Endodermal cell (in vitro differentiated cells): Measurements from ENCODE around the gene TCP10L. TPM values are rescaled to one million over a fixed set of nuclear protein-coding genes. Genes with fewer than 3 reads are reported as not detected.
A peak's percentile ranks its signal among the peaks of the same experiment; 100 is the strongest.
"Not testable (repeated sequence)": the region's sequence is repeated elsewhere in the genome, so short reads cannot be mapped to it uniquely, and the experiment has no call there.

ENCODE experiments used
- DNase-seq: peaks from one replicate; pipeline ENCODE4 v3.0.0-alpha.2; 2017
- H3K27ac ChIP-seq: 2 replicates; pipeline ENCODE4 v1.5.1; 2013; ENCODE audit warnings: mild to moderate bottlenecking, low read depth, low read length, moderate library complexity
- H3K27me3 ChIP-seq: 2 replicates; pipeline ENCODE4 v1.6.1; 2013; ENCODE audit warnings: mild to moderate bottlenecking, low read length, moderate library complexity; ENCODE audit not compliant: insufficient read depth, control insufficient read depth, poor library complexity, severe bottlenecking
- H3K36me3 ChIP-seq: 2 replicates; pipeline ENCODE4 v1.7.0; 2013; ENCODE audit warnings: mild to moderate bottlenecking, low read length, moderate library complexity; ENCODE audit not compliant: control insufficient read depth, insufficient read depth
- H3K4me1 ChIP-seq: one replicate; pipeline ENCODE4 v1.7.0; 2013; ENCODE audit warnings: low read length; ENCODE audit not compliant: control insufficient read depth, insufficient read depth
- H3K4me3 ChIP-seq: 2 replicates; pipeline ENCODE4 v1.5.1; 2013; ENCODE audit warnings: mild to moderate bottlenecking, low read length, moderate library complexity
- H3K9ac ChIP-seq: 2 replicates; pipeline ENCODE4 v1.6.1; 2013; ENCODE audit warnings: mild to moderate bottlenecking, low read length, moderate library complexity; ENCODE audit not compliant: poor library complexity, severe bottlenecking; ENCODE audit errors: extremely low read depth
- H3K9me3 ChIP-seq: 2 replicates; pipeline ENCODE4 v1.6.1; 2013; ENCODE audit warnings: mild to moderate bottlenecking, low read length, moderate library complexity; ENCODE audit not compliant: control insufficient read depth
- H3K27ac Mint-ChIP-seq: 2 replicates; pipeline ENCODE4 v1.8.0; 2020; ENCODE audit warnings: mixed read lengths
- H3K27me3 Mint-ChIP-seq: 2 replicates; pipeline ENCODE4 v1.8.0; 2021; ENCODE audit warnings: mild to moderate bottlenecking, mixed read lengths; ENCODE audit not compliant: insufficient read depth
- H3K36me3 Mint-ChIP-seq: 2 replicates; pipeline ENCODE4 v1.8.0; 2020; ENCODE audit warnings: low read depth, mixed read lengths
- H3K4me1 Mint-ChIP-seq: 2 replicates; pipeline ENCODE4 v1.8.0; 2020; ENCODE audit warnings: mixed read lengths
- H3K4me3 Mint-ChIP-seq: 2 replicates; pipeline ENCODE4 v1.8.0; 2020; ENCODE audit warnings: mild to moderate bottlenecking, moderate library complexity, mixed read lengths
- H3K9me3 Mint-ChIP-seq: 2 replicates; pipeline ENCODE4 v1.8.0; 2020; ENCODE audit warnings: mild to moderate bottlenecking, mixed read lengths
- WGBS, 2 experiments: methylation state at CpG; one replicate each; pipeline versions ENCODE4 v1.1.5 to v1.1.7; 2013; ENCODE audit warnings: missing lambda C conversion rate in 2 of 2, mixed read lengths in 1 of 2; ENCODE audit not compliant: insufficient coverage in 1 of 2, insufficient read length in 1 of 2; 5-methylcytosine and 5-hydroxymethylcytosine counted together
- total RNA-seq, 2 donors: library from RNA; stranded (reverse); fragmentation: NEBNext Ultra II Directional in 1 of 2; extraction: Animal tissue kit (Norgen Biotek cat#: 25700) in 1 of 2; gene quantifications; 2 replicates in 1 of 2; 3 replicates in 1 of 2; pipeline ENCODE4 v1.2.1, GENCODE V29; 2021
- TF ChIP-seq, protein P1 (sequence below): fragments of 200-600 bp; sonication (generic); conservative IDR thresholded peaks from 2 replicates; pipeline ENCODE4 v1.5.0; 2021; ENCODE audit warnings: antibody characterized with exemption, mild to moderate bottlenecking

The TCP10L gene
- total RNA-seq, 2 donors from 2014 or later = 0.95 to 1.4 TPM

DNA sequence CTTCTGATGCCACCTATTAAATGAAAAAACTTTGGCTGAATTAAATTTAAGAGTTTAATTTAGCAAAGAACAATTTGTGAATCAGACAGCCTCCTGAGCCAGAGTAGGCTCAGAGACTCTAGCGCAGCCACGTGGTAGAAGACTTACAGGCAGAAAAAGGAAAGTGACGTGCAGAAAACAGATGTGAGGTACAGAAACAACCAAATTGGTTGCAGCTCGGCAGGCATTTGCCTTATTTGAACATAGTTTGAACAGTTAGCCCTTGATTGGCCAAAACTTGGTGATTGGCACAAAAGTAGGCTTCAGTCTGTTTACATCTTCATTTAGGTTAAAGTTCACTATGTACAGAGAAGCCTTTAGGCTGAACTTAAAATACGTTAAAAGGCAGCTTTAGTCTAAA, 22.9 kb downstream of the TCP10L start:
- Histone ChIP-seq H3K36me3 (no peaks in the 10 kb centered on the region), H3K4me3 (no peak overlapping the region), H3K9me3 (peaks cover 13% of the 10 kb centered on the region), H3K4me1 (no peaks in the 10 kb centered on the region), H3K27me3 (no peaks in the 10 kb centered on the region), H3K9ac (no peak overlapping the region), H3K27ac (no peak overlapping the region)
- no peaks in the 10 kb centered on the region for H3K27me3 Mint-ChIP-seq
- 28 to 44% methylated on average over 4 to 5 of the region's 5 CpGs for WGBS, 2 experiments
- peak; percentile 69 for DNase-seq
- H3K9me3 Mint-ChIP-seq = peaks cover 15% of the 10 kb centered on the region
- peaks cover 19% of the 10 kb centered on the region for H3K4me1 Mint-ChIP-seq
- no peaks in the 10 kb centered on the region for H3K36me3 Mint-ChIP-seq
- TF ChIP-seq, protein P1, sequence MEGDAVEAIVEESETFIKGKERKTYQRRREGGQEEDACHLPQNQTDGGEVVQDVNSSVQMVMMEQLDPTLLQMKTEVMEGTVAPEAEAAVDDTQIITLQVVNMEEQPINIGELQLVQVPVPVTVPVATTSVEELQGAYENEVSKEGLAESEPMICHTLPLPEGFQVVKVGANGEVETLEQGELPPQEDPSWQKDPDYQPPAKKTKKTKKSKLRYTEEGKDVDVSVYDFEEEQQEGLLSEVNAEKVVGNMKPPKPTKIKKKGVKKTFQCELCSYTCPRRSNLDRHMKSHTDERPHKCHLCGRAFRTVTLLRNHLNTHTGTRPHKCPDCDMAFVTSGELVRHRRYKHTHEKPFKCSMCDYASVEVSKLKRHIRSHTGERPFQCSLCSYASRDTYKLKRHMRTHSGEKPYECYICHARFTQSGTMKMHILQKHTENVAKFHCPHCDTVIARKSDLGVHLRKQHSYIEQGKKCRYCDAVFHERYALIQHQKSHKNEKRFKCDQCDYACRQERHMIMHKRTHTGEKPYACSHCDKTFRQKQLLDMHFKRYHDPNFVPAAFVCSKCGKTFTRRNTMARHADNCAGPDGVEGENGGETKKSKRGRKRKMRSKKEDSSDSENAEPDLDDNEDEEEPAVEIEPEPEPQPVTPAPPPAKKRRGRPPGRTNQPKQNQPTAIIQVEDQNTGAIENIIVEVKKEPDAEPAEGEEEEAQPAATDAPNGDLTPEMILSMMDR = peak; percentile 67
- H3K27ac Mint-ChIP-seq = no peak overlapping the region
- H3K4me3 Mint-ChIP-seq = no peak overlapping the region

DNA sequence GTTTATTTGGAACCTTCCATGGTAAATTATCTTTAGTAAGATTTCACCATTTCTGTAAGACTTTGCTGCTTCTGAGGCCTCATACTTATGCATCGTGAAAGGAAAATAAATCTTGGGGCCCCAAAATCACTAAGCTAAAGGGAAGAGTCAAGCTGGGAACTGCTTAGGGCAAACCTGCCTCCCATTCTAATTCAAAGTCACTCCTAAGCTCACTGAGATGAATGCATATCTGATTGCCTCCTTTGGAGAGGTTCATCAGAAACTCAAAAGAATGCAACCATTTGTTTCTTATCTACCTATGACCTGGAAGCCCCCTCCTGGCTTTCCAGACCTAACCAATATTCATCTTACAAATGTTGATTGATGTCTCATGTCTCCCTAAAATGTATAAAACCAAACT, 23.8 kb downstream of the TCP10L start:
- WGBS, 2 experiments = 0% methylated on average over 1 of the region's 1 CpG; no CpG with 5 or more reads in 1 of the 2 experiments
- H3K9ac ChIP-seq, DNase-seq, H3K4me3 ChIP-seq, H3K27me3 ChIP-seq, H3K27me3 Mint-ChIP-seq, H3K36me3 ChIP-seq, H3K4me1 ChIP-seq, H3K36me3 Mint-ChIP-seq, H3K27ac ChIP-seq, H3K4me3 Mint-ChIP-seq: not testable (repeated sequence)
- Mint-ChIP-seq H3K4me1 (peaks cover 19% of the 10 kb centered on the region), H3K27ac (peak overlapping the region; percentile 53), H3K9me3 (peaks cover 15% of the 10 kb centered on the region)
- H3K9me3 ChIP-seq = peaks cover 13% of the 10 kb centered on the region

DNA sequence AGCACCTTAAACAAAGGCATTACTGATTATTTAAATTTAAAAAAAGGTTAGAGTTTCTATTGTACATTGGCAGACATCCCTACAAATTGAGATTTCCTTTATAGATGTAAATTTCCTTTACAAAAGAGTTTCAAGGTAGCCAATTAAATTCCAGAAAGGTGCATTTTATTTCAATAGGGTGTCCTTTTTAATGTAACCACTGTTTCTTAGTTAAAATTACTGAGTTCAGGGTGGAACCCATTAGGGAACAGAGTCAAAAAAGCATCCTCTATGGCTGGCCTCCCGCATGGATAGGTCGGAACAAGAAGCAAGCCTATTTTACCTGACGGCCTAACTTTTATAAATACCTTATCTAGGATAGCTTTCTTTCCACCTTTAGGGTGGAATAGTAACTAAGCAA, 24.4 kb downstream of the TCP10L start:
- Histone ChIP-seq H3K27me3 (no peaks in the 10 kb centered on the region), H3K36me3 (no peaks in the 10 kb centered on the region), H3K9me3 (peaks cover 13% of the 10 kb centered on the region), H3K4me1 (no peaks in the 10 kb centered on the region), H3K4me3 (no peak overlapping the region), H3K9ac (no peak overlapping the region), H3K27ac (no peak overlapping the region)
- TF ChIP-seq, protein P1 = no peak
- H3K27ac Mint-ChIP-seq = no peak overlapping the region
- H3K4me1 Mint-ChIP-seq = peaks cover 19% of the 10 kb centered on the region
- H3K4me3 Mint-ChIP-seq = no peak overlapping the region
- no peak for DNase-seq
- no peaks in the 10 kb centered on the region for H3K36me3 Mint-ChIP-seq
- no peaks in the 10 kb centered on the region for H3K27me3 Mint-ChIP-seq
- 37% methylated on average over 3 of the region's 3 CpGs; no CpG with 5 or more reads in 1 of the 2 experiments for WGBS, 2 experiments
- peaks cover 15% of the 10 kb centered on the region for H3K9me3 Mint-ChIP-seq

DNA sequence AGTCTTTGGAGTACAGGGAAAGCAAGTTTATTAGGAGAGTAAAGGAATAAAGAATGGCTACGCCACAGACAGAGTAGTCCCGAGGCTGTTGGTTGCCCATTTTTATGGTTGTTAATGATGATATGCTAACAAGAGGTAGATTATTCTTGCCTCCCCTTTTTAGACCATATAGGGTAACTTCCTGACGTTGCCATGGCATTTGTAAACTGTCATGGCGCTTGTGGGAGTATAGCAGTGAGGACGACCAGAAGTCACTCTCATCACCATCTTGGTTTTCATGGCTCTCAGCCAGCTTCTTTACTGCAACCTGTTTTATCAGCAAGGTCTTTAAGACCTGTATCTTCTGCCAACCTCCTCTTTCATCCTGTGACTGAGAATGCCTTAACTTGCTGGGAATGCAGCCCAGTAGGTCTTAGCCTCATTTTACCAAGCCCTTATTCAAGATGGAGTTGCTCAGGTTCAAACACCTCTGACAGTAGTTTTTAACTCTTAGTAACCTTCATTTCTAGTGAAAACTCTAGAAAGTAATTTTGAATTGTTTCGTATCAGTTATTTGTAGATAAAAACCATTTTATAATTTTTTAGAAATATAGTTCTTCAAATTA, 26.2 kb downstream of the TCP10L start:
- H3K4me1 Mint-ChIP-seq = peaks cover 19% of the 10 kb centered on the region
- no peaks in the 10 kb centered on the region for H3K9me3 Mint-ChIP-seq
- no peaks in the 10 kb centered on the region for H3K27me3 Mint-ChIP-seq
- DNase-seq = peak; percentile 24
- no peak overlapping the region for H3K4me3 Mint-ChIP-seq
- WGBS, 2 experiments = 97% methylated on average over 5 of the region's 6 CpGs
- Histone ChIP-seq H3K4me3 (no peak overlapping the region), H3K9me3 (peaks cover 1% of the 10 kb centered on the region), H3K36me3 (no peaks in the 10 kb centered on the region), H3K4me1 (no peaks in the 10 kb centered on the region), H3K9ac (no peak overlapping the region), H3K27ac (no peak overlapping the region), H3K27me3 (no peaks in the 10 kb centered on the region)
- H3K36me3 Mint-ChIP-seq = no peaks in the 10 kb centered on the region
- H3K27ac Mint-ChIP-seq = no peak overlapping the region
- TF ChIP-seq, protein P1 = no peak
